Upper lobe of left lung (tissue), 6 donors: ENCODE results near the gene LPAR3. TPM values are rescaled to one million over a fixed set of nuclear protein-coding genes. Genes with fewer than 3 reads are reported as not detected.
"Not testable (repeated sequence)": the region's sequence is repeated elsewhere in the genome, so short reads cannot be mapped to it uniquely, and the experiment has no call there.

Experiments used
- ATAC-seq, 2 donors: fragments of 200-7000 bp; cut with Tn5 transposase; one replicate each; pipeline ENCODE4 v1.9.1; 2022; ENCODE audit warnings: mild to moderate bottlenecking in 2 of 2, moderate library complexity in 2 of 2; ENCODE audit not compliant: low FRiP score in 2 of 2
- DNase-seq, 2 donors: peaks; one replicate each; pipeline ENCODE4 v3.0.0-alpha.2; 2019 to 2020
- H3K27ac ChIP-seq, 4 donors: fragments of 200-600 bp; sonication (generic); one replicate each; pipeline ENCODE4 v1.5.1; 2016 to 2019
- H3K27me3 ChIP-seq, 4 donors: fragments of 200-600 bp; sonication (generic); one replicate each; pipeline ENCODE4 v1.5.1; 2017 to 2019
- H3K36me3 ChIP-seq, 4 donors: fragments of 200-600 bp; sonication (generic); one replicate each; pipeline ENCODE4 v1.5.1; 2016 to 2019
- H3K4me1 ChIP-seq, 4 donors: fragments of 200-600 bp; sonication (generic); one replicate each; pipeline ENCODE4 v1.5.1; 2018 to 2019
- H3K4me3 ChIP-seq, 4 donors: fragments of 200-600 bp; sonication (generic); one replicate each; pipeline ENCODE4 v1.5.1; 2017 to 2019; ENCODE audit warnings: mild to moderate bottlenecking in 2 of 4, moderate library complexity in 1 of 4
- H3K9me3 ChIP-seq, 4 donors: fragments of 200-600 bp; sonication (generic); one replicate each; pipeline ENCODE4 v1.5.1; 2018 to 2019
- EP300 ChIP-seq, 4 donors: sonication (generic); formaldehyde crosslinking; IDR thresholded peaks; one replicate each; pipeline ENCODE4 v1.5.1; 2017; ENCODE audit warnings: antibody characterized with exemption in 4 of 4, control low read depth in 2 of 4
- POLR2A ChIP-seq, 4 donors: fragments of 450-650 bp; IDR thresholded peaks; one replicate each; pipeline ENCODE4 v1.5.1; 2016 to 2017; ENCODE audit warnings: antibody characterized with exemption in 4 of 4, mild to moderate bottlenecking in 2 of 4
- POLR2AphosphoS5 ChIP-seq, 2 donors: sonication (generic); formaldehyde crosslinking; IDR thresholded peaks; one replicate each; pipeline ENCODE4 v1.5.1; 2017; ENCODE audit warnings: antibody characterized with exemption in 2 of 2
- WGBS, 2 donors: methylation state at CpG; one replicate each; pipeline ENCODE4 v1.1.5; 2017 to 2018; 5-methylcytosine and 5-hydroxymethylcytosine counted together
- total RNA-seq, 6 donors: library from RNA; depleted of rRNA in 4 of 6; stranded (reverse); fragments of >200 nt in 4 of 6; gene quantifications; one replicate each; pipeline versions ENCODE4 v1.1.0 to v1.2.1, GENCODE V29; 2016 to 2021
- TF ChIP-seq, protein P1 (sequence below), 6 experiments: fragments of 450-650 bp in 4 of 6; fragments of 200-600 bp in 2 of 6; sonication (generic) in 2 of 6; IDR thresholded peaks; one replicate each; pipeline ENCODE4 v1.5.1; 2016 to 2019; ENCODE audit warnings: antibody characterized with exemption in 6 of 6
- donor health status: DM: no; HTN: no; CAD: no; lungs with moderate emphysema.
- donor health status: DM: no; HTN: yes; CAD: no; lungs with severe emphysema.

Gene LPAR3
- total RNA-seq, 6 donors from 2014 or later = 1.5 to 9.8 (median 4.3) TPM; not detected in 1

DNA sequence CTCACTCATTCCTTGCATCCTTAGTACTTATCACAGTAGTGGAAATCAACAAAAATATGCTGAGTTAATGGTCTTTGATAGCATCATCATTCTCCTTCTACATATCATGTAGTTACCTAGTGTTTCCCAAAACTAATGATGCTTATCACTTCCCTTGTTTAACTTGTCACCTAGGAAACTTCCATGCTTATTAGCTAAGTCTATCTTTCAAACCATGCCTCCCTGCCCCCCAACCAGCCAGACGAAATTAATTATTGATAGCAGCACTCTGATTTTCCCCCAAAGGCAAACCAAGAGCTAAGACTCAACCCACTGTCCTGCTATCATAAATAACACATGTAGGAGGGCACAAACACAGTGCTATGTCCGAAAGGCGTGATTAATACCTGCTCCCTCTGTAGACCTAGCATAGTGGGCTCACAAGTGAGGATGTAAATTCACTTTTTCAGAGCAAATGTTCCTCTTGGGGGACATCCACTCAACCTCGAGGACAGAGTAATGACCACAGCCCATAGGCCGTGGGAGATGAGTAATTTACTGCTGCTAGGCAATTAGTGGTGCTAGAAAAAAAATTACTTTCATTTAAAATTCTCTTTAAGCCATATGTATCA lies 25.8 kb upstream of the LPAR3 start:
- Histone ChIP-seq H3K4me3 (no peak overlapping the region), H3K27ac (no peak overlapping the region), H3K27me3 (no peaks in the 10 kb centered on the region), H3K36me3 (no peaks in the 10 kb centered on the region), H3K4me1 (peaks cover 0 to 2% (median under 1%) of the 10 kb centered on the region in 4 donors), H3K9me3 (no peaks in the 10 kb centered on the region)
- ATAC-seq (no peak), DNase-seq (no peak)
- TF ChIP-seq EP300 (IDR thresholded peaks at IDR 0.05) (no peak), POLR2A (IDR thresholded peaks at IDR 0.05) (no peak), POLR2AphosphoS5 (IDR thresholded peaks at IDR 0.05) (no peak)
- TF ChIP-seq, protein P1, sequence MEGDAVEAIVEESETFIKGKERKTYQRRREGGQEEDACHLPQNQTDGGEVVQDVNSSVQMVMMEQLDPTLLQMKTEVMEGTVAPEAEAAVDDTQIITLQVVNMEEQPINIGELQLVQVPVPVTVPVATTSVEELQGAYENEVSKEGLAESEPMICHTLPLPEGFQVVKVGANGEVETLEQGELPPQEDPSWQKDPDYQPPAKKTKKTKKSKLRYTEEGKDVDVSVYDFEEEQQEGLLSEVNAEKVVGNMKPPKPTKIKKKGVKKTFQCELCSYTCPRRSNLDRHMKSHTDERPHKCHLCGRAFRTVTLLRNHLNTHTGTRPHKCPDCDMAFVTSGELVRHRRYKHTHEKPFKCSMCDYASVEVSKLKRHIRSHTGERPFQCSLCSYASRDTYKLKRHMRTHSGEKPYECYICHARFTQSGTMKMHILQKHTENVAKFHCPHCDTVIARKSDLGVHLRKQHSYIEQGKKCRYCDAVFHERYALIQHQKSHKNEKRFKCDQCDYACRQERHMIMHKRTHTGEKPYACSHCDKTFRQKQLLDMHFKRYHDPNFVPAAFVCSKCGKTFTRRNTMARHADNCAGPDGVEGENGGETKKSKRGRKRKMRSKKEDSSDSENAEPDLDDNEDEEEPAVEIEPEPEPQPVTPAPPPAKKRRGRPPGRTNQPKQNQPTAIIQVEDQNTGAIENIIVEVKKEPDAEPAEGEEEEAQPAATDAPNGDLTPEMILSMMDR (IDR thresholded peaks at IDR 0.05) = no peak
- 86% methylated on average over 5 of the region's 5 CpGs for whole genome bisulfite sequencing, 2 donors

DNA sequence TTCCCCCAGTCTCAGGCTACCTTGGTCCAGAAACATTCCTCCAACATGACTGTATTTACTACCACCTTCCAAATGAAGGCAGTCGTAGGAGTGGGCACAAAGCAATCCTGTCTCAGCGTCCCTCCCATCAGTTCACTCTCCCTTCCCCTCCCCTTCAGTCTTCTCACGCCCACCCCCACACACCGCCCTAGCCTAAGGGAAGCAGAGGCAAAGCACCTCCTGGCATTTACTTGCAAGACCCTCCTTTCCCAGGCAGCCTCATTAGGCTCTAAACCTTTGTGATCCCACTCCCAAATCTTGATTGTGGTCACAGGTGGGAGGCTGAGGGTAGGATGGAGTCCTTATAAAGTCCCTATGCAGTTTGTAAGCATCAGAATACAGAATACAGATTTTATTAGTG lies 23.9 kb upstream of the LPAR3 start:
- peaks cover 0 to 6% (median 4%) of the 10 kb centered on the region in 4 donors for H3K4me1 ChIP-seq
- DNase-seq = no peak
- H3K4me3 ChIP-seq = no peak overlapping the region
- H3K27me3 ChIP-seq = no peaks in the 10 kb centered on the region
- H3K36me3 ChIP-seq = no peaks in the 10 kb centered on the region
- no peak for ATAC-seq
- H3K9me3 ChIP-seq = no peaks in the 10 kb centered on the region
- 77 to 86% methylated on average over 4 of the region's 4 CpGs for WGBS, 2 donors
- H3K27ac ChIP-seq = no peak overlapping the region
- no peak for TF ChIP-seq EP300 (IDR thresholded peaks at IDR 0.05)
- TF ChIP-seq, protein P1 (IDR thresholded peaks at IDR 0.05) = no peak
- no peak for TF ChIP-seq POLR2A (IDR thresholded peaks at IDR 0.05)
- TF ChIP-seq POLR2AphosphoS5 (IDR thresholded peaks at IDR 0.05) = no peak

DNA sequence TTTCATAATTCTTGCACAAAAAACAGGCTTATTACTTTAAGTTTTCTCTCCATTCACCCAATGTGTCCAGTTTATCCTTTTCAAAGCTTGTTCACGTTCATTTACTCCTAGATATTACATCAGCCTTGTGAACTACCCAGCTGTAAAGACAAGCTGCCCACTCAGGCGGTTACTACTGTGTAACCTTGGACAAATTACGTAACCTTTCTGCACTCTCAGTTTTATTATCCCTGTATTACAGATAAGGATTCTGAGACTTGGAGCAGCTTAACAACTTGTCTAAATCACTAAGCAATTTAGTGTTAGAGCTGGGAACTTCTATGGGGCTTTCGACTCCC lies 20.5 kb upstream of the LPAR3 start:
- Histone ChIP-seq H3K27ac (no peak overlapping the region), H3K4me3 (no peak overlapping the region), H3K27me3 (no peaks in the 10 kb centered on the region), H3K36me3 (no peaks in the 10 kb centered on the region), H3K9me3 (no peaks in the 10 kb centered on the region), H3K4me1 (peaks cover 0 to 6% (median 4%) of the 10 kb centered on the region in 4 donors)
- DNase-seq (no peak), ATAC-seq (peak in 1 of 2 donors; percentile 83)
- TF ChIP-seq POLR2A (IDR thresholded peaks at IDR 0.05) (no peak), EP300 (IDR thresholded peaks at IDR 0.05) (no peak), POLR2AphosphoS5 (IDR thresholded peaks at IDR 0.05) (no peak)
- TF ChIP-seq, protein P1 (IDR thresholded peaks at IDR 0.05) = no peak
- WGBS, 2 donors = 35 to 39% methylated on average over 4 of the region's 4 CpGs

DNA sequence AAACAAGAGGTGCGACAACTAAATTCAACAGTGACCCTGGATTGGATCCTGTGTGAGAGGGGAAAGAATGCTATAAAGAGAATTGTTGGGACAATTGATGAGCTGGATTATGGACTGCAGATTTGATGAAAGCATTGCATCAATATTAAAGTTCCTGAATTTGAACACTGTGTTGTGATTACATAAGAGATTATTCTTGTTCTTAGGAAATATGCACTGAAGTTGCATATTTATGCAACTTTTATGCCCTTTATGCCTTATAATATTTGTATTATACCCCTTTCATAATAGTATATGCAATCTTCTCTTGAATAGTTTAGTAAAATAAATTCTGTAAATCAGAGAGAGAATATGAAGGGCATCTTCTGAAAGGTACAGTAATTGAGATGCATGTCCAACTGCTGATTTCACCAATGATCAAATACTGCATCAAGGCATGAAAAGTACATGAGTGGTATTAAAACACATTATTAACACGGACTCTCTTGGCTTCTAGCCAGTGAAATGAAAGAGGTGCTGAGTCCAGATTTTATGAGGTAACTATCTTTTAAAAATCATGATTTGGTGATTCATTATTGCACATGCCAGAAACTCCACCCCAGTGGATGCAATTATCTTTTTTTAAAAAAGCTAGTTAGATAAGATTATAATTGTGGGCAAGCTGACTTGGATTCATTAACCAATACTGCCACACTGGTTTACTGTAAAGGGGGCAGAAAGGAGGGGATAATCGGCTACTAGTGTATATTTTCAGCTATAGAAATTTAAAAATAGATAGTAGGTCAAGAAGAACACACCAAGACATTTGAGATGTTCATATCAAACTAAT lies 19.9 kb upstream of the LPAR3 start:
- TF ChIP-seq, protein P1 (IDR thresholded peaks at IDR 0.05) = no peak
- Histone ChIP-seq H3K4me3 (no peak overlapping the region), H3K36me3 (no peaks in the 10 kb centered on the region), H3K4me1 (peaks cover 0 to 6% (median 4%) of the 10 kb centered on the region in 4 donors), H3K27me3 (no peaks in the 10 kb centered on the region), H3K9me3 (no peaks in the 10 kb centered on the region), H3K27ac (no peak overlapping the region)
- 71% methylated on average over 3 of the region's 3 CpGs for WGBS, 2 donors
- ATAC-seq = no peak
- no peak for DNase-seq

DNA sequence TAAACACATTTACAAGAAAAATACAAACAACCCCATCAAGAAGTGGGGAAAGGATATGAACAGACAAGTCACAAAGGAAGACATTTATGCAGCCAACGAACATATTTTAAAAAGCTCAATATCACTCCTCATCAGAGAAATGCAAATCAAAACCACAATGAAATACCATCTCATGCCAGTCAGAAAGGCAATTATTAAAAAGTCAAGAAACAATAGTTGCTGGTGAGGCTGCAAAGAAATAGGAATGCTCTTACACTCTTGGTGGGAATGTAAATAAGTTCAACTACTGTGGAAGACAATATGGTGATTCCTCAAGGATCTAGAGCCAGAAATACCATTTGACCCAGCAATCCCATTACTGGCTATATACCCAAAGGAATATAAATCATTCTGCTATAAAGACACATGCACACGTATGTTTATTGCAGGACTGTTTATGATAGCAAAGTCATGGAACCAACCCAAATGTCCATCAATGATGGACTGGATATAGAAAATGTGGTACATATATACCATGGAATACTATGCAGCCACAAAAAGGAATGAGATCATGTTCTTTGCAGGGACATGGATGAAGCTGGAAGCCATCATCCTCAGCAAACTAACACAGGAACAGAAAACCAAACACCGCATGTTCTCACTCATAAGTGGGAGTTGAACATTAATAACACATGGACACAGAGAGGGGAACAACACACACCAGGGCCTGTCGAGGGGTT lies 15.9 kb upstream of the LPAR3 start:
- not testable (repeated sequence) for H3K9me3 ChIP-seq, H3K27ac ChIP-seq, H3K27me3 ChIP-seq, H3K36me3 ChIP-seq, DNase-seq, H3K4me1 ChIP-seq, ATAC-seq, H3K4me3 ChIP-seq
- WGBS, 2 donors = 87 to 94% methylated on average over 4 of the region's 4 CpGs
